ENCODE data around the gene FUT1.
"Not testable (repeated sequence)": the region's sequence is repeated elsewhere in the genome, so short reads cannot be mapped to it uniquely, and the experiment has no call there.

GRCh38 chr19:48718106-48718505 lies 34.3 kb downstream of the FUT1 start:
- TF ChIP-seq CTCF (optimal IDR thresholded peaks at IDR 0.05 in 1 of 3, IDR thresholded peaks at IDR 0.05 in 1 of 3, conservative IDR thresholded peaks at IDR 0.05 in 1 of 3; ENCODE audit: extremely low read depth in 1 of 3, insufficient read depth in 2 of 3, low read length in 3 of 3); EZH2 (IDR thresholded peaks at IDR 0.05; ENCODE audit: low read length): not testable (repeated sequence)
